GM21737 (cell line): ENCODE results near the gene SLIT1.
A peak's percentile ranks its signal among the peaks of the same experiment; 100 is the strongest.

Experiments used
- ATAC-seq: cut with Tn5 transposase; IDR thresholded peaks from one replicate; pipeline ENCODE4 v1.9.1; 2021; ENCODE audit warnings: mild to moderate bottlenecking, moderate library complexity; ENCODE audit not compliant: unreplicated experiment

The SLIT1 gene

DNA sequence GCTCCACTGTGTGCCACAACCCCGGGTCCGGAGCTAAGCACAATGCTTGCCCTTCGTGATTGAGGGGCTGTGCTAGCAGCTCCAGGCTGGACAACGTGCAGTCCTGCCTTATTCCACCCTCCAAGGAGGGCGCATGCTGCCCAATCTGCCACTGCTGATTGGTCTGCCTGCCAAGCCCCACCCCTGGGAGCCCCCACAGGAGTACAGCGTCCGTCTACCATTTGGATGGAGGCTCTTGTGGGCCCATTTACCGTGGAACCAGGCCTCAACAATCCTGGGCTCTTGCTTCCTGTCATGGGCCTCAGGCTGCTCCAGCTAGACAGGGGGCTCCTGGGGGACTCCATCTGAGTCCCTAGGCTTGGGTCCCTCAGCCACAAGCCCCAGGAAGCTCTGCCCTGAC is 173.3 kb downstream of the SLIT1 start:
- no peak for ATAC-seq

DNA sequence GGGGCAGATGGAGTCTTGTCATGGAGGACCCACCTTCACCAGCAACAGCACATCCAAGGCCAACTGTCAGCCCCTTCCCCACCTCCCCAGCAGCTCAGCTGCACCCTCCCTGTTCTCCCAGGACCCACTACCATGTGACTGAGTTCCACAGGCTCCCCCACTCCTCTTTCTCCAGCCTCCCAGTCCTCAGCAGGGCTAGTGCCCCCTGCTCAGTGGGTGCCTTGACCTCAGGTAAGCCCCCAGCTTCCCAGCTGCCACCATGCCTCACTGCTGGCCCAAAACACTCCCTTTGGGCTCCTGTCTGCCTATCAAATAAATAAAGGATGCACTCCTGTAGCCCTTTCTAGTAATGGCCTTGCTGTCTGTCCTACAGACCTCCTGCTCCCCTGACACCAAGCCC is 174.4 kb downstream of the SLIT1 start:
- ATAC-seq: no peak

DNA sequence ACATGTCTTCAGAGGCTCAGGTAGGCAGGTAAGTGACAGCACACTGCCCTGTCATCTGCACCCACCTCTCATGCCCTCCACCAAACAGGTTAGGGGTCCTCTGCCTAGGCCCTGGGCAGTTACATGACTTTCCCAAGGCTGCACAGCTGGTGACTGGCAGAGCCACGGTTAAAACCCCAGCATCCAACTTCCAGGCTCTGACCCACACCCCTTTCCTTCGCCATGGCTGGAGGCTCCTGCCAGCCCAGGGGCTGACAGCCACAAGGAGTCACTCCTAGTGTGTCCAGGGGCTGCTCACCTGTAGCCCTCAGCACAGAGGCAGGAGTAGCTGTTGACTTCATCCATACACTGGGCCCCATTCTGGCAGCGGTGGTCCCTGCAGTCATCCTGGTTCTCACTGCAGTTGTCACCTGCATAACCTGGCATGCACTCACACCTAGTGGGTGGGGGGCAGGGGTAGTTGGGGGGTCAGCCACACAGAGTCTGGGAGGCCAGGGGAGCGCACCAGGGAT is 175.0 kb downstream of the SLIT1 start:
- no peak for ATAC-seq

DNA sequence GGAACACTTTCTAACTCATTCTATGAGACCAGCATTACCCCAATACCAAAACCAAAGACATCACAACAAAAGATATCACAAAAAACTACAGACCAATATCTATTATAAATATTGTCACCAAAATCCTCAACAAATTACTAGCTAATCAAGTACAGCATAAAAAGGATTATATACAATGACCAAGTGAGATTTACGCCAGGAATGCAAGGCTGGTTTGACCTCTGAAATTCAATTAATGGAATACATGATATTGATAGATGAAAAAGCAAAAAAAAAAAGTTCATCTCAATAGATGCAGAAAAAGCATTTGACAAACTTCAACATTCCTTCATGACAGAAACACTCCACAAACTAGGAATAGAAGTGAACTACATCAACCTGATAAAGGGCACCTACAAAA is 178.3 kb downstream of the SLIT1 start:
- ATAC-seq: no peak

DNA sequence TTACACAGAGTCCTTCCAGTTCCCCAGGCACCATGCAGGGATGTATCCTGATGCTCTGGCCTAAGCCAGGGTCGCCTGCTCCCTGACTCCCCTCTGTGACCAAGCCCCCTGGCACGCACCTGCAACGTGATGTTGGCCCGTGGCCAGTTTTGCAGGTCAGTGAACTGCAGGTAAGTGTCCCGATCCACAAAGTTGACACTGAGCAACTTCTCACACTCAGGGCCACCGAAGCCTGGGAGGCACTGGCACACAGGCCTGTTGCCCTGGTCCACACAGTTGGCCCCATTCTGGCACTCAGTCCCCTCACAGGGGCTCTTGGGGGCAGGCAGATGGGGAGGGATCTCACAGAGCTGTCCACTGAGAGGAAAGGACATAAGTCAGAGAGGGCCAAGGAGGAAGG is 179.4 kb downstream of the SLIT1 start:
- no peak for ATAC-seq

DNA sequence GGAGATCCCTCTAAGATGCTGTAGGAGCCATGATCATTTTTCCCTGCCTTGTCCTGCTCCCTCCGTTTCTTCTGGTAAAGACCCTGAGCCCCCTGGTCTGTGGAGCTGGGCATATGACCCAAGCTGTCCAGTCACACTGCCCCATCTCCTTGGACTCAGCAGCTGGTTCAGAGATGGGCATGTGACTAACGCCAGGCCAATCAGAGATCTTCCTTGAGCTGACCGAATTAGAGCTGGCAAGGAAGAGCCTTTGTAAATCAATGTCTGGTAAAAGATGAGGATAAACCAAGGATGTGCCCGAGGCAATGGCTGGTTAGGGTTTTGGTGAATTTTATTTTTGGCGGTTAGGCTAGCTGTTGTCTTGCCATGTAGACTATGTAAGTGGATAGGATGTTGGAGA is 180.4 kb downstream of the SLIT1 start:
- ATAC-seq: no peak

DNA sequence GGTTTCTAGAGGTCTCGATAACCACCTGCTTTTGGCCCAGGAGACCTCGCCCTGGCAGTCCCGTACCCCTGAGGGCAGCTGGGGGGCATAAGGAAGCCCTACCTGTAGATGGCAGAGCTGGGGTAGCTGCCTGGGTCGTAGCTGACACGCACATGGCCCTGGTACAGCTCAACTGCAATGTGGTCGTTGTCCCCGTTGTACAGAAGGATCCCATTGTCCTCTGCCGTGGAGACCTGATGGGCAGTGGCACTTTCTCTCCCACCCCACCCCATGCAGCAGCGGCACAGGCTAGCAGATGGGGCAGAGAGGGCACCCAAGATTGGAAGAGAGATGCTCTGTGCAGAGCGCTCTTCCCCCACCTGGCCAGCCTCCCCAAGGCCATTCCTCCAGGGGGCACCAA is 181.2 kb downstream of the SLIT1 start:
- ATAC-seq: no peak

DNA sequence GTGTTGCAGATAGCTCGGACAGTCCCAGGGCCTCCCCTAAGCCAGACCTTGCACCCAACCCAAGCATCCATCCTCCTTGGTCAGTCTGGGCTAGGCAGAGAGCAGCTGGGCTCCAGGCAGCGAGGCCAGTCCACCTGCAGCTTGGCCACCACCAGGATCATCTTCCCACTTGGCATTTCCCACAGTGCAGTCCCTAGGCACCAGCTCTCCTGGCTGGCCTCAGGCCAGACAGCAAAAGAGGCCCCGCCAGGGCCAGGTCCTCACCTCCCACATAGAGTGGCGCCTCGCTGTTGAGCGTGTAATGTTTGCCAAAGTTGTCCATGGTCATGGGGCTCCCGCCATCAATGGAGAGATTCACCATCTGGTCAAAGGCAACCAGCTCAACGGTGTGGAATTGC is 182.0 kb downstream of the SLIT1 start:
- ATAC-seq: no peak

DNA sequence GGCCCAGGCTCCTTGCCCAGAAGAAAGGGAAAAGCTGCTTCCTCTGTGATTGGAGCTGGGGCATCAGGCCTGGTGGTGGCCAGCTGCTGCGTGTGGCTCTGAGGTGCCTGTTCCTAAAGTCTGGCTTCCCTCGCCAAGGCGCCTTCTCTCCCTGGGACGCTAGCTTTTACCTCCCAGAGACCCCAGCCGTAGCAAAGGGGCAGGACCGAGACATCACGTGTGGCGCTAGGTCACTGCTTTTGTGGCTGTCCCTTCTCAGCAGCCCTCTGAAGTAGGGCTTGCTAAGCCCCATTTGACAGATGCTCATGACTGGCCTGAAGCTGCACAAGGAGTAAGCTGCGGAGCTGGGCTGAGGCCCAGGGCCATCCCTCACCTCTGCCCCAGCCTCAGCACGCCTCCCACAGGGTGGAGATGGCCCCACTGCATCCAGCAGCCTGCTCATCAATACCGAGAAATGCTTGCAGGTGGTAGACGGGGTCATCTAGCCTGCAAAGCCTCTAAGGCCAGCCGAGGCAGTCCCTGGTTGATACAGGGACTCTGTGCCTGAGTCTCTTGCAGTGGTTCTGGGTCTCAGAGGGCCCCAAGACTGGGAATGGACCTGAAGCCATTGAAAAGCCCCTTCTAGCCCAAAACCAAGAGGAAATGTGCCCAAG is 182.5 kb downstream of the SLIT1 start:
- no peak for ATAC-seq

DNA sequence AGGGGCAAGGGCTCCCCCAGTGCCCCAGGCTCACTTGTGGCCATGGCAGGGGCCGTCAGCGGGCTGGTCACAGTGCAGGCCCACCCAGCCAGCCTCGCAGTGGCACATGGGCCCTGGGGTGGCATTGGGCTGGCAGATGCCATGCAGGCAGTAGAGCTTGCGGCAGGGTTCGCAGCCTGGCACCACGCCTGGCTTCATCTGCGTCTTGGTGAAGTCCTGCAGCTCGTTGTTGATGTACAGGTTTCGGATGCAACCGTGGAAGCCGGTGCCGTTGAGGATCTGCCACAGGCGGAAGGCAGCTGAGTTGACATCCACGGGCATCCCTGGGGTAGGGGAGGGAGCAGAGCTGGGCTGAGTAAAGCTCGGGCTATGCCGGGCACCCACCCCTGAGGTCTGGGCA is 183.1 kb downstream of the SLIT1 start:
- ATAC-seq: no peak

DNA sequence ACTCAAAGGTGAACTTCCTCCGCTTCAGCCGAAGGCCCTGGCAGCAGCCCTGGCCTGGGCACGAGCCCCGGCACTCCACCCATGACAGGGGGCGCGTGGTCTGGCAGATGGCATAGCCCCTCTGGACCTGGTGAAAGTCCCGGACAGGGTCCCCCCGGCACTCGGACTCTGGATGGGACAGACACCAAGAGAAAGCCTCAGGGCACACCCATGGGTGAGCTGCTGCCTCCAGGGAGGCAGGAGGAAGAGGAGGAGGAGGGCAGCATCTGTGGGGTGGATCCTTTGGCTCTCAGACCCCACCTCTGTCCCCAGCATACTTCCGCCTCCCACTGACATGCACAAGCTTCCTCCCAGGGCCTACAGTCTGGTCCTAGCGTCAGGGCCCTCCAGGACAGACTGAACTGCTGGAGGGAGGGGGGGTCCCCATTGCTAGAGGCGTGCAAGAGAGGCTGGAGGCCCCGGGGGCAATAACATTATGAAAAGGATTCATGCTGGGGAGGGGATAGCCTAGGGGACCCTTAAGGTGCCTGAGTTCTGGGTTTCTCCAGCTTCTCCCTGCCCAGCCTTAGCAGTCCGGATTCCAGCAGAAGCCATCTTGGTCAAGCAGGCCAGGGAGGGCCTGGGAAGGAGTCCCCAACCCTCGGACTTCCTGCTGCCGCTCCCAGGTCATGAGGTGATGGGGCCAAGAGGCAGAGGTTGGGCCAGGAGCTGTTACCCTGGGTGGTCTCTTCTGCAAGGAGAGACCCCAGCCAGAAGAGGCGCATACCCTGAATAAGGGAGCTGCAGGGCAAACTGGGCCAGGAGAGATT is 184.4 kb downstream of the SLIT1 start:
- ATAC-seq: no peak

DNA sequence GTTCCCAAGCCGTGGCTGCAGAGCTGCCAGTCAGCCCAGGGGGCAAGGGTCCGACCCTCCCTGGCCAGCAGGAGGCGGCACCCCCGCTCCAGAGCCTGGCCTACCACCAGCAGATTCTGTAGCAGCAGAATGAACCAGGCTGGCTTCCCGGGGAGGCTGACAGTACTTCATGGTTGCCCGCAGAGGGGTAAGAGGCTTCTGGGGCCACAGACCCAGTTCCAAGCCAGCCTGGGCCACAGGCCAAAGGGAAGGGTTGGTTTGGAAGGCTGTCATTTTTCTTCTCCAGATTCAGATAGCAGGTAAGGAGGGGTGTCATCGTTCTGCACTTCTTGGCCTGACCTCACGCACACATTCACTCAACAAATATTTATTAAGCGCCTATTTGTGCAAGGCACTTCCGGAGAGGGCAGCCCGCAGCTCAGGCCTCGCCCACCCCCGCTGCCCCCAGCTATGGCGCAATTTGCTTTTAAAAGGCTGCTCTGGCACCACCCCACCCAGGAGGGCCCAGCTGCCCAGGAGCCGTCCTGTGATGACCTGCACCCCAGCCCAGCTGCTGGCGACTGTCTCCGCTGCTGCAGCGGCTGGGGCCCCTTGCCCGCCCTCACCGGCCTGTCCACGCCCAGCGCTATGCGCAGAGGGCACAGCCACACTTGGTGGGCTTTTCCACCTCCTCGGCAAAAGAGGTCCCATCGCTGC is 185.1 kb downstream of the SLIT1 start:
- no peak for ATAC-seq

DNA sequence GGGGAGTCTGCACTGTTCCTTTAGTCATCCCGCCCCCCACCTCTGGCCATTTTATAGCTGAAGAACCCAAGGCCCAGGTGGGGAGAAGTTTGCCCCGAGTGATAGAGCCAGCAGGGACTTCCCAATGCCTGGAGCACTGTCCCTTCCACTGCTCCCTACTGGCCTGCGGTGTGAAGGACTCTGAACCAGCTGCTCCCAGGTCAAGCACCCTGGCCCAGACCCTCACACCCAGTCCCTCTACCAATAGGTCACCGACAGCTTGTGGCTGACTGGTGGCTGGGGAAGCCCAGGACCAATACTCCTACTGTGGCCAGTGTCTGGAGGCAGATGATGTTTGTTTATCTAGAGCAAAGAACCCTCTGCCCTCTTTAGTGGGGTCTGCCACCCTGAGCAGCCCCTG is 185.8 kb downstream of the SLIT1 start:
- no peak for ATAC-seq

DNA sequence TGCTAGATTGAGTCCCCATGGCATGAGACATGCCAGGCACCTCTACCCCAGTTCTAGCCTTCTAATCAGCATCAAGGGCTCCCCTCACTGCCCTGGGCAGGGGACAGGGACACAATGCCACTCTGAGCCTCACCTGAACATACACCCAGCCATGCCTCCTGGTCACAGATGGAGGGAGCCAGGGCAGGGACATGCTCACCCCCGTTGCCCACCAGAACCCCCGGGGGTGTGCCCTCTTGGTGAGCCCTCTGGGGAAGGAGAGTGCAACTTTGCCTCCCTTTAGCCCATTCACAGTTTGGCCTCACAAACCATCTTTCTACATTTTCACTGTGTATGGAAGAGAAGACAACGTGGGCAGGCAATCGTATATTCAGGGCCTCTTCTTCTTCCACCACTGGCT is 186.4 kb downstream of the SLIT1 start:
- ATAC-seq: no peak

DNA sequence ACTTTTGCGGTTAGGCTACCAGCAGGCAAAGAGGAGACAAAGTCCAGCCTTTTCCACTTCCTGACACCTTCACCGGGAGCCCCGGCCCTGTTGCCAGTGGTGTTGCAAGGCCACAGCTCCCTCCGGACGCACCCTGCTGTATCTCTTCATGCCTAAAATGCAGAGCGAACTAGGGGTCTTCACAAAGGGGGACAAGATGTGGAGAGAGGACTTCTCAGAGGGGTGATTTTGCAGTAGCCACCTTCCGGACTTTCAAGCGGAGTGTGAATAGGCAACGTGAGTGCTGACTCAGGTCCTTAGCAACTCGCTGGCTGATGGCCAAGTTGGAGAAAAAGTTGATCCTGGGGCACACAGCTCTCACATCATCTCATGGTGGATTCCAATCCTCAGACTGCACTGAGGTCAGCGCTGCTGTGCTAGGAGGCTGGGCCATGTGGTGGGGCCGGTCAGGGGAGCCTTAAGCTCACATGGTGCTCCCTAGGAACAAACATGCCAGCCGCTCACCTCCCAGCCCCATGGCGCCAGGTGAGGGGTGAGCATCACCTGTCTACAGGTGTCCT is 187.3 kb downstream of the SLIT1 start:
- ATAC-seq: no peak

DNA sequence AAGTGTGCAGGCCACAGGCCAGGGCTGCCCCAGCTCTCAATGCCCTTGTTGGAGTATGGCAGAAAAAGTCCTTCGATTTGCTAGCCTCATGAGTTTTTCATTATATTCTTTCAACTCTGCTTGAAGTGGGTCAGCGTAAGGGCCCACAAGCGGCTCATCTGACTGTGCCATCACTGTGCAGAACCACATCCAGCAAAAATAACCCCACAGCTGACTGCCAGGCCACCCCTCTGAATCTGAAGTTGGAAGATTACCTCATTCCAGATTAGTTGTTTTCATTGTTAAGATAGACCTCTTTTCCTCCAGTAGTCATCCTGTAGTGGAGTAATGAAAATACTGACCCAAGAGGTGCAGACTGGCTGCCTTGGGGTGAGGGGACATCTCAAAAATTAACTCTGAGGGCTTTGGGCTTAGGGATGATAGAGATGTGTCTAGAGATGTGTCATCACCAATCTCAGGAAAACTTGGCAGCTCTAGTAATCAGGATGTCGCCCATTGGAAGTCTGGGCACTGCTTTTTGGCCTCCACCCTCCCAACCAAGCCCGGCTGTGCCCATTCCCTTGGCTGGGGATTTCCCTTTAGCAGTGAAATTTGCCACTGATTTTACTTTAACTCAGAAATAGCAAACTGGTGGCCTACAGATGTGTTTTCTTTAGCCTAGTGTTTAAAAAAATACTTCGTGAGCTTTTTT is 189.3 kb downstream of the SLIT1 start:
- no peak for ATAC-seq

DNA sequence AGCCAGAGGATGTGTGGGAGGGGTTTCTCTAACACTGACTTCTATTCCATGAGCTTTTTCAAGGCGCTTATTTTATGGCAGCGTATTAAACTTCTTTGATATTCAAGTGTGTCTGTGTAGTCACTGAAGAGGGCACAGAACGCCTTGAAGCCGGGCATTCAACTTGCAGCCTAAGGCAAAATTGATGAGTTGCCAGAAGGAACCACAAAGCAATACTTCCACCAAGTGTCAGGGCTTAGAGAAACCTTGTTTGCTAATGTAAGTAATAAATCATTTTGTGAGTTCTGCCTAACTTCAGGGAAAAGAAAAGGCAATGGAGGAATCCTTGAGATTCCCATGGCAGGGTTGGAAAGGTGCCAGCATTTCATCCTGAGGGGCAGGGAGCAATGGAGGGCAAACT is 189.9 kb downstream of the SLIT1 start:
- no peak for ATAC-seq

DNA sequence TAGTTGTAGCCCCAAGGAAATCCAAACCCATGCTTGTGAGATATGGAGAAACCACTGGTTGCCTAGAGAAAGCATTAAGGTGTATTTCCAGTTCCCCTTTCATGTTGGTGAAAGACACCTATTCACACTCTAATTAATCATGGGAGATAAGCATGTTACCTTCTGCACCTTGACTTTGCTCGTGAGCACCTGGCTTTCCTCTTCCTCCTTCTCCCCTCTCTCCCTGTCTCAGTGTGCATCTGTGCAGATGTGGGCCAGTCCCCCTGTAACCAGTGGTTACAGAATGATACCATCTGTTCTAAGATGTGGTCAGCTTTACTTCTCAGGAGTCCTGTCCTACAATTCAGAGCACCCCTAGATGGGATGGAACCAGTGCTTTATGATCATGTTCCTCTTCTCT is 193.0 kb downstream of the SLIT1 start:
- ATAC-seq: peak; percentile 50

DNA sequence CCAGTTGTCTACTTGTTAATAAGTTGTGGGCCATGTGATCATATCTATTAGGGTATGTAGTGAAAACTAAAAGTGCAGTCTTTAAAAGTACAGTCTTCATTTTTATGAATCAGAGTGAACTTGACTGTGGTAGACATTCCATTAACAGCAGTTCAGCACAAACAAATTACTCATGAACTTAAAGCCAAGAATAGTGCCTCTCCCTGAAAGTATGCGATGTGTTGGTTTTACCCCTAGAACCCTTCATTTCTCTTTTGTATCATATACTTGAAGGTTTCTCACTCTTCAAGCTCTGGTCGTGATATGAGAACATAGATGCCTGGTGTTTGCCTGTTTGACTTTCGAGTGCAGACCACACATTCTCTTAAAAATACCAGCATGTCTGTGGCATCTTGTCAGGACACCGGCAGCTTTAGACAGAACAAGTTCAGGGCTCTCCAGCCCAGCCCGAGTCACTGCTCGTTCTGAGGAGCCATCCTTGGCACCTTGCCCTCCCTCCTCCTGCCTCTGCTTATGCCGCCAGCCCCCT is 194.4 kb downstream of the SLIT1 start:
- peak; percentile 47 for ATAC-seq

DNA sequence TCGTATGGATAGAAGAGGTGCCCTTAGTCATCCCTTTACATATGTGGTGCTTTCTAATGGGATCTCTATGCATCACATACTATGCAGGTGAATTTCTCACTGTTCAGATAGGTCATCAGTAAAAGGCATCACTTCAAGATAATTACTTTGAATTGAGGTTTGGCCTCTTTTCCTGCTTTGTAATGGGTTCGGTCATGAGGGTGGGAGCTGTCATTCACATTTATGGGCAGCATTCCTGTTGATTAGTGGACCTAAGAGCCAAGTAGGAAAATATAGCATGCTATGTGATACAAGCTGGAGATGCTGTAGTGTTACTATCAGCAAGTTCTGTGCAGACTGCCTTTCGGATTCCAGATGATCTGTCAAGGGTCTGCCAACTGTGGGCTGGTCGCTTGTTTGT is 197.3 kb downstream of the SLIT1 start:
- no peak for ATAC-seq

DNA sequence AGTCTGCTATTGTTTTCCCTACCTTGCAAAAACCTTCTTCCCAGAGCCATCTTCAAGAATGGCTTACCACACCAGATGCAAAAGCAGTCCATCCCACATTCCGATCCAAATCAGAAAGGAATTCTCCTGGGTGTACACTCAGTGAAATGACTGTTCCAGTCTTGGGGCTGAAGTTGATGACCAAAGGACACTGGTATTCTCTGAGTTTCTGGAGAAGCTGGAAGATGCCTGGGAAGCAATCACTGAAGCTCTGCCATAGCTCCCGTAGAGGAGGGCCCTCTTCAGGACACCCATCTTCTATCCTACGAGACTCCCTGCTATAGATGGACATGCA is 197.9 kb downstream of the SLIT1 start:
- ATAC-seq: no peak
